CD1c-positive myeloid dendritic cell (primary cell): Measurements from ENCODE around the gene SLC7A9.

Source experiments
- DNase-seq: peaks from one replicate; pipeline ENCODE4 v3.0.0-alpha.2; 2016; ENCODE audit errors: extremely low spot score

Gene SLC7A9

GRCh38 chr19:32828643-32829344 is 40.8 kb downstream of the SLC7A9 start:
- DNase-seq, result no peak

DNA sequence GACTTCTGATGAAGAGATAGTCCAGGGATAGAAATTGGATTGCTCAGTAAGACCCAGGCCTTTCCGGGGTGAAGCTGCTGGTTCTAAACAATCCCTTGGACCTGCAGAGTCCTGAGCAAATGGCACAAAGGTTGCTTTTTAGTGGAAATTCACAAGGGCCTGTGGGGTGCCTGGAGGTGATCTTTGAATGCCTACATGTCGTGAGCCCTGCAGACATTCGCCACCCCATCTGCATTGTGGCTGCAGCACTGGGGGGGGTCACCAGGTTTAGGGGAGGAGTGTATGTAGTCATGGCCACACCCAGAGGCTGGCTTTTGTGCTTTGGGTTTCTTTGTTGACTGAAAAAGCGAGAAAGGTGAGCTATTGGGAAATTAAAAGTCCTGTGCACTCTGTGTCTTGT is 41.4 kb downstream of the SLC7A9 start:
- no peak for DNase-seq

DNA sequence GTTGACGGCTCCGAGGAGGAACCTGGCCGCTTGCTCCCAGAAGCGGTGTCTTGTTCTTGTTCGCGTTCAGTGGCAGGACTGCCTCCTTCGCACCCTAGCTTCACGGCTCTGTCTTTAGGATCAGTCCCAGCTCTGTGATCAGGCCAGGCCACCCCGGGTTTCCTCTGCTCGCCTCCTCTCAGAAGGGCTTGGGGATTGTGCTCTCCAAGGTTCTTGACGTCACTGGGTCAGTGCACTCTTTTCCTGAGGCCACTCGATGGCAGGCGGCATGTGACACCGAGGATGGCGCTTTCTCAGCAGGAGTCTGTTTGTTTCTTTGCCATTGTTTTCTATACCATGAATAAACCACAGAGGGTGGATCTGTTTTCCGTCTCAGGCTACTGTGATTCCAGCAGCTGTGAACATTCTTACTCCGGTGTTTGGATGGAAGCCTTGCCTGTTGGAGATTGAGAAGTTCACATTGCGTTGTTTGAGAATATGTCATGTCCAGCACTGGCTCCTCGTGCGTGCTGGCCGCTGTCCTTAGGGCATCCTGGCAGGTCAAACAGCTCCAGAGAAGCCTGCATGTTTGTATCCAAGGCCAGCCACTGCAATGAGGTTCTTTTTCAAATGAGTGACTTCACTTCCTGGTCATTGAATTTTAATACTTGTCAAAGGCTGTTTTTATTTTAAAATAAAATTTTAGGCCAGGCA is 44.5 kb downstream of the SLC7A9 start:
- no peak for DNase-seq

GRCh38 chr19:32824191-32824751 is 45.3 kb downstream of the SLC7A9 start:
- DNase-seq, result no peak

- DNase-seq, result no peak
Measured at GRCh38 chr19:32823747-32824102, 45.8 kb downstream of the SLC7A9 start.

DNA sequence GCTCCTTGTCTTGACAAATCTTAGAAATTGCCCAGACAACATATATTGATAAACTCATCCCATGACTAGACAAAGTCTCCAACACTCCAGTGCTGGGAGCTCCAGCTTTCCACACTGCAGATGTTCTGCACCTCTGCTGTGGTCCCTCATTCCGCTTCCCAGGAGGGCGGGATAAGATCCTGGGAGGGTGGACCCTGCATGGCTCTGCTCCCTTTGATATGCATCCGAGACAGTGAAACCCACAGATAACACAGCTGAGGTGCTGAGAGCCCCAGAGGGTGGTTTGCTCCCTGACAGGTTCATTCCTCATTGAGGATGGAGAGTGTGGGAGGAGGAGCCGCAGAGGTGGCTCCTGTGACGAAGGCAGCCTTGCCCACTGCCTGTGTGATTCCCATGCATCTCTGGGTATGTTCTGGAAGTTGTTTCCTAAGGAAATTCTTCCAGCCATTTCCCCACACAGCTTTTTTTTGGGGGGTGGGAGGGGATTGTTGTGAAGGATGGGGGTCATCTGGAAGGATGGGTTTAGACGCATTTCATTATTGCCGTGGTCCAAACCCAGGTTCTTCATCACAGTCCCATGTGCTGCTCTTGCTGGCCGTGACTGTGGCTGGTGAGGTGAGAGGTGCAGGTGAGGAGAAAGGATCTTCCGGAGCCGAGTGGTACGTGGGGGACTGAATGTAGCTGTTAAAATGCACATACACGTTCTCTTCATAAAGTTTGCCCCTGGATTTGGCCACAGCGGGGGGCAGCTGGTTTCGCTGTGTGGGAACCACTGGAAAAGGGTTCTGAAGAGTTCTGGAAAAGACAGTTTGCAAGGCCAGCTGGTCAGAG is 46.4 kb downstream of the SLC7A9 start:
- no peak for DNase-seq

DNA sequence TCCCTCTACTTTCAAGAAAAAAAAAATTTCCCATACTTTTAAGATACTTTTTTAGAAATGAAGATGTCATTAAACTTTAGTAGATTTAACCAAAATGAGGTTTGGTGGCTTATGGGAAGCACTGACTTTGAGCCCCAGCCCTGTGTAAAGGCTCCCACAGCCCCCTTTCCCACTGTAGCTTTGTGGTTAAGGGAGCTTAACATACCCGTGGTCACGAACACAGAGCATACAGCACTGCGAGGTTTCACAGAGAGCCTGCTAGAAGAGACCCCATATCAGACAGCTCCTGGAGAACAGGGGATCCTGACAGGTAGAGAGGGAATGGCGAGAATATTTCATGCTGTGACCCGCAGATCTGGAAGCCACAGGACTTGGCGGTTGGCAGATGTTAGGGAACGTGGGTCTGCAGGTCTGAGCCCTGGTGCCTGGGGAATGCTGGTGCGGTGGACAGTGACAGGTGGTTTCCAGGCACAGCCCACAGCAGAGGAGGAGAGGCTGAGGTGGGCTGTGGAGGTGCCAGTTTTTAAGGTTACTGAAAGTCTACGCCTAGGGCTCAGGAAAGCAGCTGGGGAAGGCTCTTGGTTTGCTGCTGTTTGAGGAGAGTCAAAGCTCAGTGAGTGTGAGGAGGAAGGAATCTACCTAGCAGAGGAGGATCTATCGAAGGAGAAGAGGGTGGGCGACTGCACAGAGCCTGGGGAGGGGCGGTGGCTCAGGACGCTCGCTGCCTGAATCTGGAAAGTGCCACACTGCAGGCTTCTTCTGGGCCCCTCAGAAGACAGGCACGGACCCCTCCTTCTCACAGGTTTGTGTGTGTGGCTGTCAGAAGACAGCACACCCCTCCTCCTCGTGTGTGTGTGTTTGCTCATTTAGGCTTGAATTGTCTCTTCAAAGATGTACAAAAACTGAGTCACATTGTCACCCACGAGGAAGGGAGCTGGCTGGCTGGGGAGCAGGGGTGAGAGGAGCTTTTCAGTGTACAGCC is 49.9 kb downstream of the SLC7A9 start:
- DNase-seq, result no peak

DNA sequence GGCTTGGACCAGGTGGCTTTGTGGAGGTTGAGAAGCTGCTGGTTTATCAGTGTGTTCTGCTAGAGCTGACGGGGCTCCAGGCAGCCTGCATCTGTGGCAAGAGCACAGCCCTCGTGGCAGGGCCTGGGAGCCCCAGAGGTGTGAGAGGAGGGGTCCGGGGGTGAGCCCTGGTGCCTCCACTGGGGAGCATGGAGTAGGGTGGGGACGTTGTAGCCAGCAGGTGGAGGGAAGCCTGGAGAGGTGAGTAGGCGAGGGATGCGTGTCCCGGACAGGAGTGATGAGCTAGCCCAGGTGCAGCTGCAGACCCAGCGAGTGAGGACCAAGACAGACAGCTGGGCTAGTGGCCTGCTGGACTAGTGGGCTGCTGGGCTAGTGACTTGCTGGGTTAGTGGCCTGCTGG is 51.0 kb downstream of the SLC7A9 start:
- no peak for DNase-seq

GRCh38 chr19:32817569-32818476 is 51.7 kb downstream of the SLC7A9 start:
- no peak for DNase-seq

DNA sequence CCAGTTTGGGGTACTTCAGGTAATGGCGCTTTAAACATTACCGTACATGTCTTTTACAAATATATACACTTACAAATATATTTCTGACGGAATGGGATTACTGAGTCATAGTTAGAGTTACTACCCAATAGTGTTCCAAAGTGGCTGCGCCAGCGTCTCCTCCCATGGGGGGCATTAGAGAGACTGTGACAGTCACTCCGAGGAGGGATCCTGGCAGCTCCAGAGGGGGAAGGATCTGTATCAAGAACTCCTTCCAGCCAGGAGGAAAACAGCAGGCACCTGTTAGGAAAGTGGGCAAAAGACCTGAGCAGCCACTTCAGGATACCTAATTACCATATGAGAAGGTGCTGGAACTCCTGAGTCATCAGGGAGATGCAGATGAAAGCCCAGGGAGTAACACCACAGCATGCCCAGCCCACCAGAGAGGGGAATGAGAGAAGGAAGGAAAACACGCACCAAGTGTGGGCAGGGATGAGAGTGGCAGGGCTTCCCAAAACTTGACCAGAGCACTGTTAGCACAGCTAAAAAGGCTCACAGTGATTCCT is 52.9 kb downstream of the SLC7A9 start:
- no peak for DNase-seq

GRCh38 chr19:32814624-32815023 is 54.9 kb downstream of the SLC7A9 start:
- DNase-seq, result no peak

DNA sequence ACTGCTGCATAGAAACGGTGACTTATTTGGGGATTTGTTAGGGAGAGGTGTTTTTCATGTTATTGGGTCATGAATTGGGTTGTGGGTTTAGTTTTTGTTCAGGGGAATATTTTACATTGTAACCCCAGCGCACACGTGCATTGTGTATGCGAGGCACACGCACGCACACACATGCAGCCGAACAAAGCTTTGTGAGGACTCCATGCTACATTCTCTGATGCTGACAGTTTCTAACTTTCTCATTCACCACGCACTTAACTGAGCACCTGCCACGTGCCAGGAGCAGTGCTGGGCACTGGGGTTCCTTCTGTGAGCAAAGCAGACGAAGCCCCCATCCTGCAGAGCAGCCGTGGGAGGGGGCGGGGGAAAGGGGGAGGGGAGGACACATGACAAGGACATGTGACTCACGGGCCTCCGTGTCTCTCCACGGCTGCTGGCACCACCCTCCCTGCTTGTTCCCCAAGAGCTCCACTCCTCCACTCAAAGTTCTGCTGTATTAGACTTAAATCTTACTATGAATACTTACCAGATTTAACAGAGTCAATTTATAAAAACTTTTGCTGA is 55.6 kb downstream of the SLC7A9 start:
- DNase-seq, result no peak

GRCh38 chr19:32812571-32812970 is 57.0 kb downstream of the SLC7A9 start:
- DNase-seq, result no peak

DNA sequence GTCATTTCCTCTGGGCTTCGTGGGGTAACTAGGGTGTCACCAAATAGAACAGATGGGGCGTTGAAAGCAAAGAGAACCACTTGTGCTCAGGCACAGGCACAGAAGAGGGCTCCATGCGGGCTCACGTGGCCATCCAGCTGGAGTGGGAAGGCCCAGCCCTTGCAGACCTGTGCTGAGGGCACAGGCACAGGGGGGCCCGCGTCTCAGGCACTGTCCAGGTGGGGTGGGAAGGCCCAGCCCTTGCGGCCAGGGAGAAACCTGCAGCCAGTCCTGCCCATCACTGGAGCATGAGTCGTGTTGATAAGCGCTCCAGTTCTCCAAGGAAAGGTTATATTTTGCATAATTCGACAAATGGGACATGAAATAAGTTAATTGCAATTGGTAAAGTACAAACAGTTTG is 57.5 kb downstream of the SLC7A9 start:
- no peak for DNase-seq

DNA sequence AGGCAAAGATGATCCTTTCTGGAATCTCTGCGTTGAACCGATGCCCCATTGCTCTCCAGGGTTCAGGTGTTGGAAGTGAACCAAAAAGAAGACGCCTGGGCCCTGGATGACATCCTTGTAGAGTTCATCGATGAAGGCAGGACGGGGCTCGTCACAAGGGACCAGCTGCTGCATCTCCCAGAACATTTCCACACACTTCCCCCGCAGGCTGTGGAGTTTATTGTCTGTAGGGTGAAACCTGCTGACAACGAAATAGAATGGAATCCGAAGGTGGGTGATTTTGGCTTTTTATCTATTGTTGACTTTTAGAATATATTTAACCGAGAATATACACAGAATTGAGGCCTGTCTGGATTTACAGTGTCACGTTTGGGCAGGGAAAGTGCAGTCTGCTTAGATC is 58.4 kb downstream of the SLC7A9 start:
- no peak for DNase-seq

DNA sequence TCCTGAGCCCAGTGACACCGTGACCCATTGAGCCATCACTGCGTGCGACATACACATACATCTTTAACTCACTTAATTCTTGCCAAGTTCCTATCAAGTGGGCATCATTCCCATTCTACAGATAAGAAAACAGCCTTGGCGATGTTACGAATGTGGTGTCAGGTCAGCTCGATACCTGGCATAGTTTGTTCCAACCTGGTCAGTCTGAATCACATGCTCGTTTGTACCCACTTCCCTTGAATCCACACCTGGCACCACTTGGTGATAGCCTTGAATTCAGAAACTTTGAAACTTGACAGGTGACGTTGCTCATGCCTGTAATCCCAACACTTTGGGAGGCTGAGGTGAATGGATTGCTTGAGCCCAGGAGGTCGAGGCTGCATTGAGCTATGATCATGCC is 59.1 kb downstream of the SLC7A9 start:
- DNase-seq, result no peak

GRCh38 chr19:32809754-32810153 is 59.8 kb downstream of the SLC7A9 start:
- DNase-seq, result no peak

DNA sequence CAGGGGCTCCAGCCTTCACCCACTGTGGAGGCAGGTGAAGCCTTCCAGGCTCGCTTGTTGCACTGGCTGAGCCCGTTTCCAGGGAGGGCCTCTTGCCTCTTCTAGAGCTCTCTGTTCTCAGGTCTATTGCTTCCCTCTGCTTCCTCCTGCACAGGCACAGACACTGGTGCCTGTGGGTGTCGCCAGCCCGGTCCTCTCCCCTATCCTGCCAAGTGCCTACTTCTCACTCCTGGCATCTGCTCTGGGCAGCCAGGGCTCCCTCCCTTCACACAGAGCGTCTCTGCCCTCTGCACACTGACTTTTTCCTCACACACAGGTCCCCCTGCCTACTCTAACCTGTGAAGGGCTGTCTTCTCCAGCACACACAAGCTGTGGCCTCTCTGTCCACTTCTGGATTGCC is 60.3 kb downstream of the SLC7A9 start:
- no peak for DNase-seq

DNA sequence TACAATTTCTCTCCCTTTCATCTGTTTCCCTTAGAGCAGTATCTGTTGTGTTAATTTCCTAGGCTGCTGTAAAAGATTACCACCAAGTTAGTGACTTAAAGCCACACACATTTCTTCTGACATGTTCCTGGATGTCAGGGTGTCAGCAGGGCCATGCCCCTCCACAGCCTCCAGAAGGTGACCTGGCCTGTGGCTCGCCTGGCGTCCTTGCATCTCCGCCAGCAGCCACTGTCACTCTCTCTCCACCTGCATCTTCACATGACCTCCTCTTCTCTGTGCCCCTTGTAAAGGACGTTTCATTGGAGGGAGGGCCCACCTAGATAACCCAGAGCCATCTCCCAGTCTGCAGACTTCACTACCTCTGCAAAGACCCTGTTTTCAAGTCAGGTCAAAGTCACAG is 61.3 kb downstream of the SLC7A9 start:
- DNase-seq, result no peak

DNA sequence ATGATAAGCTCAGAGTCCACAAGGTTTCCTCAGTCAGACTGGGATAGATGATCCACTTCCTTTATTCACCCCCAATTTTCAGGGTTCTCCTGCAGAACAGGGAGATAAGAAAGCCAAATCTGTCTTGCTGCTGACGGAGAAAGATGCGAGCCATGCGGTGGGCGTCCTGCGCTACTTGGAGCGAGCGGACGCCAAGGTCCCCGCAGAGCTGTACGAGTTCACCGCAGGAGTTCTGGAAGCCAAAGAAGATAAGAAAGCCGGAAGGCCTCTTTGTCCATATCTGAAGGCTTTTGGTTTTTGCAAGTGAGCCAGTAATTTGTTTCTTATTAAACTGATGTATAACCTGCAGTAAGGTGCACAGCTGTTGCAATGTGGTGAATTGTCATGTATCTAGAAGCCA is 66.7 kb downstream of the SLC7A9 start:
- DNase-seq, result no peak
